GM23248 (cell line): Measurements from ENCODE around the gene ABCB9. TPM values are rescaled to one million over a fixed set of nuclear protein-coding genes. Genes with fewer than 3 reads are reported as not detected.

Experiments used
- DNase-seq: peaks from one replicate; pipeline ENCODE4 v3.0.0-alpha.2; 2015
- H2AFZ ChIP-seq: fragments of 200-600 bp; sonication (generic); 2 replicates; pipeline ENCODE4 v1.6.1; 2016; ENCODE audit warnings: antibody characterized with exemption
- H3F3A ChIP-seq: fragments of 200-600 bp; sonication (generic); 2 replicates; pipeline ENCODE4 v1.6.1; 2016; ENCODE audit warnings: mild to moderate bottlenecking, antibody characterized with exemption, mixed run types; ENCODE audit not compliant: insufficient read depth
- H3K27ac ChIP-seq: fragments of 200-600 bp; sonication (generic); 2 replicates; pipeline ENCODE4 v1.5.1; 2016; ENCODE audit warnings: mild to moderate bottlenecking
- H3K27me3 ChIP-seq: fragments of 200-600 bp; sonication (generic); replicated peaks from 2 replicates; pipeline ENCODE4 v1.6.1; 2016; ENCODE audit warnings: mild to moderate bottlenecking; ENCODE audit not compliant: insufficient read depth
- H3K36me3 ChIP-seq: fragments of 200-600 bp; sonication (generic); 2 replicates; pipeline ENCODE4 v1.6.1; 2016; ENCODE audit warnings: low read depth, mild to moderate bottlenecking
- H3K4me1 ChIP-seq: fragments of 200-600 bp; sonication (generic); 2 replicates; pipeline ENCODE4 v1.6.1; 2016; ENCODE audit warnings: mild to moderate bottlenecking; ENCODE audit not compliant: insufficient read depth
- H3K4me2 ChIP-seq: fragments of 200-600 bp; sonication (generic); one replicate; pipeline ENCODE4 v1.6.1; 2016; ENCODE audit warnings: mild to moderate bottlenecking; ENCODE audit not compliant: unreplicated experiment
- H3K4me3 ChIP-seq: fragments of 200-600 bp; sonication (generic); 2 replicates; pipeline ENCODE4 v1.5.1; 2016; ENCODE audit warnings: mild to moderate bottlenecking
- H3K79me2 ChIP-seq: fragments of 200-600 bp; sonication (generic); 2 replicates; pipeline ENCODE4 v1.6.1; 2016; ENCODE audit warnings: mild to moderate bottlenecking; ENCODE audit not compliant: insufficient read depth
- H3K9ac ChIP-seq: fragments of 200-600 bp; sonication (generic); 2 replicates; pipeline ENCODE4 v1.6.1; 2016; ENCODE audit warnings: mild to moderate bottlenecking
- H3K9me2 ChIP-seq: fragments of 200-600 bp; sonication (generic); 2 replicates; pipeline ENCODE4 v1.6.1; 2016; ENCODE audit warnings: mixed run types, mild to moderate bottlenecking, moderate library complexity; ENCODE audit not compliant: insufficient read depth
- H3K9me3 ChIP-seq: fragments of 200-600 bp; sonication (generic); one replicate; pipeline ENCODE4 v1.6.1; 2017; ENCODE audit warnings: low read depth
- H4K20me1 ChIP-seq: fragments of 200-600 bp; sonication (generic); 2 replicates; pipeline ENCODE4 v1.6.0; 2016; ENCODE audit not compliant: insufficient read depth
- EZH2 ChIP-seq: fragments of 200-600 bp; sonication (generic); IDR thresholded peaks from 2 replicates; pipeline ENCODE4 v1.6.1; 2018; ENCODE audit warnings: antibody characterized with exemption, mild to moderate bottlenecking; ENCODE audit not compliant: insufficient read depth, poor library complexity, severe bottlenecking
- EZH2phosphoT487 ChIP-seq: fragments of 200-600 bp; sonication (generic); IDR thresholded peaks from 2 replicates; pipeline ENCODE4 v1.6.1; 2018; ENCODE audit warnings: antibody characterized with exemption, moderate library complexity, mild to moderate bottlenecking, low read depth; ENCODE audit not compliant: insufficient read depth
- WGBS, 2 experiments: methylation state at CpG; one replicate each; pipeline ENCODE4 v1.1.6; 2015 to 2017; ENCODE audit warnings: low lambda C conversion rate in 2 of 2, low coverage in 1 of 2; ENCODE audit errors: missing lambda C conversion rate in 2 of 2; 5-methylcytosine and 5-hydroxymethylcytosine counted together
- in situ Hi-C: fragments of 300-500 bp; cut with MboI; formaldehyde crosslinking; loops from 2 replicates; pipeline ENCODE4 v1.15.0; 2020
- polyA plus RNA-seq: library from polyadenylated mRNA; unstranded; fragments of >200 nt; fragmentation: Nextera tagmentation; extraction: Ambion mirVana; gene quantifications from 2 replicates; pipeline ENCODE4 v1.2.1, GENCODE V29; 2016
- total RNA-seq: library from RNA; depleted of rRNA; stranded (reverse); fragments of >200 nt; shearing (Covaris generic); gene quantifications from 2 replicates; pipeline ENCODE4 v1.2.3, GENCODE V29; 2014

ABCB9 gene
- total and polyA plus RNA-seq, 2 experiments from 2014 or later = 2.2 to 4.4 TPM

GRCh38 chr12:122903693-122904034, 62.6 kb downstream of the ABCB9 start:
- peaks cover 8% of the 10 kb centered on the region; the same call in 1 of the 2 replicates for H3F3A ChIP-seq
- TF ChIP-seq EZH2 (no peak), EZH2phosphoT487 (no peak)
- no peaks in the 10 kb centered on the region for H3K9me2 ChIP-seq

GRCh38 chr12:122902854-122903692, 63.2 kb downstream of the ABCB9 start:
- H3K4me2 ChIP-seq = no peak overlapping the region
- H4K20me1 ChIP-seq = no peaks in the 10 kb centered on the region
- no peaks in the 10 kb centered on the region for H3K9me3 ChIP-seq
- H3K79me2 ChIP-seq = no peaks in the 10 kb centered on the region
- no peak overlapping the region for H3K27ac ChIP-seq
- H3K4me1 ChIP-seq = peaks cover 10% of the 10 kb centered on the region
- no peak overlapping the region for H3K9ac ChIP-seq
- no peak for TF ChIP-seq EZH2phosphoT487
- no peak for TF ChIP-seq EZH2
- DNase-seq = no peak
- no peaks in the 10 kb centered on the region for H3K36me3 ChIP-seq
- no peak overlapping the region for H3K4me3 ChIP-seq
- H3K9me2 ChIP-seq = no peaks in the 10 kb centered on the region
- 39 to 42% methylated on average over 10 of the region's 10 CpGs for WGBS, 2 experiments
- H3K27me3 ChIP-seq = no peaks in the 10 kb centered on the region
- in situ Hi-C loops = no loop called here
- H2AFZ ChIP-seq = no peak overlapping the region
- peaks cover 14% of the 10 kb centered on the region for H3F3A ChIP-seq

More at GRCh38 chr12:122903693-122904034, 62.6 kb downstream of the ABCB9 start:
- Histone ChIP-seq H3K9me3 (no peaks in the 10 kb centered on the region), H2AFZ (no peak overlapping the region), H3K36me3 (no peaks in the 10 kb centered on the region), H3K4me1 (peaks cover 4% of the 10 kb centered on the region), H3K27ac (no peak overlapping the region), H3K4me2 (no peak overlapping the region), H3K27me3 (no peaks in the 10 kb centered on the region), H3K9ac (no peak overlapping the region), H3K79me2 (no peaks in the 10 kb centered on the region), H3K4me3 (no peak overlapping the region), H4K20me1 (no peaks in the 10 kb centered on the region)
- no peak for DNase-seq
- WGBS, 2 experiments = 63 to 73% methylated on average over 7 of the region's 7 CpGs
- in situ Hi-C loops = no loop called here

GRCh38 chr12:122899887-122900286, 66.4 kb downstream of the ABCB9 start:
- TF ChIP-seq EZH2 = no peak
- TF ChIP-seq EZH2phosphoT487 = no peak
- H3K9me2 ChIP-seq = no peaks in the 10 kb centered on the region
- in situ Hi-C loops = no loop called here
- no peak overlapping the region for H3K4me2 ChIP-seq
- no peaks in the 10 kb centered on the region for H4K20me1 ChIP-seq
- no peak overlapping the region for H3K27ac ChIP-seq
- no peak overlapping the region for H3K9ac ChIP-seq
- WGBS, 2 experiments = 82 to 87% methylated on average over 6 of the region's 6 CpGs
- H3K79me2 ChIP-seq = peaks cover 8% of the 10 kb centered on the region
- no peak overlapping the region for H3K4me3 ChIP-seq
- DNase-seq = no peak
- no peaks in the 10 kb centered on the region for H3K9me3 ChIP-seq
- peaks cover 16% of the 10 kb centered on the region for H3K4me1 ChIP-seq
- H3K27me3 ChIP-seq = no peaks in the 10 kb centered on the region
- H2AFZ ChIP-seq = no peak overlapping the region
- peaks cover 33% of the 10 kb centered on the region for H3F3A ChIP-seq
- H3K36me3 ChIP-seq = no peaks in the 10 kb centered on the region

GRCh38 chr12:122896662-122897061, 69.6 kb downstream of the ABCB9 start:
- Histone ChIP-seq H3K4me3 (no peak overlapping the region), H3K9me2 (no peaks in the 10 kb centered on the region), H3K79me2 (peaks cover 41% of the 10 kb centered on the region), H3K27me3 (no peaks in the 10 kb centered on the region), H3K36me3 (no peaks in the 10 kb centered on the region), H3K4me2 (no peak overlapping the region), H3K27ac (no peak overlapping the region; the same call in 1 of the 2 replicates), H3F3A (peaks cover 48% of the 10 kb centered on the region), H3K9me3 (no peaks in the 10 kb centered on the region), H2AFZ (peak overlapping the region; percentile 36), H3K9ac (no peak overlapping the region), H4K20me1 (no peaks in the 10 kb centered on the region), H3K4me1 (peaks cover 42% of the 10 kb centered on the region)
- 80 to 84% methylated on average over 7 of the region's 7 CpGs for WGBS, 2 experiments
- in situ Hi-C loops = no loop called here
- TF ChIP-seq EZH2phosphoT487 = no peak
- no peak for TF ChIP-seq EZH2
- no peak for DNase-seq
